ENCODE data around the gene SLC35F1.

DNA sequence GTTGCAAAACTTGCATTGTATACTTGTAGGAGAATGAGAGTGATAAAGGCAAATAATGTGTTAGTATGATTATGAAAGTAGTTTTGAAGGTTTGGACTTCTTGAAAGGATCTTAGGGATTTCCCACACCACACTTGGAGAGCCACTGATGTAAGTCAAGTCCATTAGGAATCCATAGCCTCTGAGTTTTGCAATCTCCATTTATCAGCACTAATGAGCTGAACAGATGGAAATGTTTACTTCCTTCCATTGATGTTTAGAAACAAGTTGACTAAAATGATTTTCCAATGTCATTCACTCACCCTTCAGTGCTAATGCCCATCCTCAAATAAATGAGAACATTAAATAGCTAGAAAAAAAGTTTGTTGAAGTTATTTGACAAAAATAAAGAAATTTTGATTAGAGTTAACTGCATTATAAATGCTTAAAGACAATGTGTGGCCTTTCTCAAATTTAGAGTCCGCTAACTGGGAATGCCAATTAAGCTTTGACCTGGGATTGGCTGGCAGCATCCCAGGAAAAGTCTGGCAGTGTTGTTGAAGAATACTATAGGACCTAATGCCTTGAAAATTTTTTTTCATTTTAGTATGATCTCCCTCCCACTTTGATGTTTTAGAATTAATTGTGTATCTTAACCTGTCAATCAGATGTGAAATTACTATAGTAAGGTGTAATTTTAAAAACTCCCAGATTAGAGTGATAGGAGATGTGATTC lies 68.0 kb downstream of the SLC35F1 start:
- TF ChIP-seq EZH2 (IDR thresholded peaks at IDR 0.05; ENCODE audit: borderline replicate concordance, insufficient read depth, low read depth, low read length, poor library complexity, severe bottlenecking): no peak
- TF ChIP-seq, protein P1, sequence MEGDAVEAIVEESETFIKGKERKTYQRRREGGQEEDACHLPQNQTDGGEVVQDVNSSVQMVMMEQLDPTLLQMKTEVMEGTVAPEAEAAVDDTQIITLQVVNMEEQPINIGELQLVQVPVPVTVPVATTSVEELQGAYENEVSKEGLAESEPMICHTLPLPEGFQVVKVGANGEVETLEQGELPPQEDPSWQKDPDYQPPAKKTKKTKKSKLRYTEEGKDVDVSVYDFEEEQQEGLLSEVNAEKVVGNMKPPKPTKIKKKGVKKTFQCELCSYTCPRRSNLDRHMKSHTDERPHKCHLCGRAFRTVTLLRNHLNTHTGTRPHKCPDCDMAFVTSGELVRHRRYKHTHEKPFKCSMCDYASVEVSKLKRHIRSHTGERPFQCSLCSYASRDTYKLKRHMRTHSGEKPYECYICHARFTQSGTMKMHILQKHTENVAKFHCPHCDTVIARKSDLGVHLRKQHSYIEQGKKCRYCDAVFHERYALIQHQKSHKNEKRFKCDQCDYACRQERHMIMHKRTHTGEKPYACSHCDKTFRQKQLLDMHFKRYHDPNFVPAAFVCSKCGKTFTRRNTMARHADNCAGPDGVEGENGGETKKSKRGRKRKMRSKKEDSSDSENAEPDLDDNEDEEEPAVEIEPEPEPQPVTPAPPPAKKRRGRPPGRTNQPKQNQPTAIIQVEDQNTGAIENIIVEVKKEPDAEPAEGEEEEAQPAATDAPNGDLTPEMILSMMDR (IDR thresholded peaks at IDR 0.05): no peak
